Measurements from ENCODE around the gene ENPP6.

ENPP6 gene

GRCh38 chr4:184102927-184103326 is 114.7 kb downstream of the ENPP6 start:
- H3K79me2 ChIP-seq (ENCODE audit: insufficient read depth, low read length) = no peaks in the 10 kb centered on the region
- H3K9me2 ChIP-seq (replicated peaks; ENCODE audit: low read depth, low read length) = no peaks in the 10 kb centered on the region
- H3K4me3 ChIP-seq (ENCODE audit: low read length, poor library complexity, severe bottlenecking) = no peak overlapping the region
- H3K36me3 ChIP-seq (ENCODE audit: insufficient read depth, low read length) = no peaks in the 10 kb centered on the region
- no peaks in the 10 kb centered on the region for H3K27me3 ChIP-seq (ENCODE audit: insufficient read depth, low read length, poor library complexity, severe bottlenecking)
- no peak overlapping the region for H3K9ac ChIP-seq (ENCODE audit: low read depth, low read length, poor library complexity, severe bottlenecking)
- TF ChIP-seq EZH2phosphoT487 (IDR thresholded peaks at IDR 0.05; ENCODE audit: borderline replicate concordance) = no peak
- TF ChIP-seq, protein P1, sequence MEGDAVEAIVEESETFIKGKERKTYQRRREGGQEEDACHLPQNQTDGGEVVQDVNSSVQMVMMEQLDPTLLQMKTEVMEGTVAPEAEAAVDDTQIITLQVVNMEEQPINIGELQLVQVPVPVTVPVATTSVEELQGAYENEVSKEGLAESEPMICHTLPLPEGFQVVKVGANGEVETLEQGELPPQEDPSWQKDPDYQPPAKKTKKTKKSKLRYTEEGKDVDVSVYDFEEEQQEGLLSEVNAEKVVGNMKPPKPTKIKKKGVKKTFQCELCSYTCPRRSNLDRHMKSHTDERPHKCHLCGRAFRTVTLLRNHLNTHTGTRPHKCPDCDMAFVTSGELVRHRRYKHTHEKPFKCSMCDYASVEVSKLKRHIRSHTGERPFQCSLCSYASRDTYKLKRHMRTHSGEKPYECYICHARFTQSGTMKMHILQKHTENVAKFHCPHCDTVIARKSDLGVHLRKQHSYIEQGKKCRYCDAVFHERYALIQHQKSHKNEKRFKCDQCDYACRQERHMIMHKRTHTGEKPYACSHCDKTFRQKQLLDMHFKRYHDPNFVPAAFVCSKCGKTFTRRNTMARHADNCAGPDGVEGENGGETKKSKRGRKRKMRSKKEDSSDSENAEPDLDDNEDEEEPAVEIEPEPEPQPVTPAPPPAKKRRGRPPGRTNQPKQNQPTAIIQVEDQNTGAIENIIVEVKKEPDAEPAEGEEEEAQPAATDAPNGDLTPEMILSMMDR (conservative IDR thresholded peaks at IDR 0.05; ENCODE audit: low read length) = no peak
- H3F3A ChIP-seq (ENCODE audit: low read depth) = no peaks in the 10 kb centered on the region
- no peak overlapping the region for H2AFZ ChIP-seq (ENCODE audit: low read length)
- H3K4me1 ChIP-seq (ENCODE audit: insufficient read depth, low read length, poor library complexity, severe bottlenecking) = no peaks in the 10 kb centered on the region
- no peak overlapping the region for H3K4me2 ChIP-seq (ENCODE audit: low read depth, low read length, poor library complexity, severe bottlenecking)
- H3K9me3 ChIP-seq (ENCODE audit: insufficient read depth, low read depth, low read length) = no peaks in the 10 kb centered on the region
- no peaks in the 10 kb centered on the region for H4K20me1 ChIP-seq (ENCODE audit: insufficient read depth, low read length, poor library complexity, severe bottlenecking)

DNA sequence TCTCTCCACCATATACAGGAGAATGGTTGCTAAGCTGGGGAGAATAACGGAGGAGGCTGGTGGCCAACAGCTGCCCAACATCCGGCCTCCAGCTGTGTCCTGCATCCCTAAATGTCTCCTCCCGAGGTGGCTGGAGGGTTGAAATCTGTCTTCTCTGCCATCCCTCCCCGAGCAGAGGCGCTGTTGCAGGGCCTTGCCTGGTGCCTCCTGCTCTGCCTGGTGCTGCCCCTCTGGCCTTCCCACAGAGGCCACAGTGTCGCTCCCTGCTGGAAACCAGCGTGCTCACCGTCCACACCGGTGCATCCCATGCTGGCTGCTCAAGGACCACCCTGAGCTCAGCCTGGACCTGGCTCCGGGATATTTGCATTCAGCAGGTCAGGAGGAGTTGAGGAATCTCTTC is 115.2 kb downstream of the ENPP6 start:
- no peak overlapping the region for H3K9ac ChIP-seq (ENCODE audit: low read depth, low read length, poor library complexity, severe bottlenecking)
- no peak overlapping the region for H3K4me2 ChIP-seq (ENCODE audit: low read depth, low read length, poor library complexity, severe bottlenecking)
- H3K4me1 ChIP-seq (ENCODE audit: insufficient read depth, low read length, poor library complexity, severe bottlenecking) = no peaks in the 10 kb centered on the region
- H3K79me2 ChIP-seq (ENCODE audit: insufficient read depth, low read length) = no peaks in the 10 kb centered on the region
- H3K9me3 ChIP-seq (ENCODE audit: insufficient read depth, low read depth, low read length) = no peaks in the 10 kb centered on the region
- H3F3A ChIP-seq (ENCODE audit: low read depth) = no peaks in the 10 kb centered on the region
- H2AFZ ChIP-seq (ENCODE audit: low read length) = no peak overlapping the region
- H3K27me3 ChIP-seq (ENCODE audit: insufficient read depth, low read length, poor library complexity, severe bottlenecking) = no peaks in the 10 kb centered on the region
- no peaks in the 10 kb centered on the region for H3K36me3 ChIP-seq (ENCODE audit: insufficient read depth, low read length)
- H3K9me2 ChIP-seq (replicated peaks; ENCODE audit: low read depth, low read length) = no peaks in the 10 kb centered on the region
- H3K4me3 ChIP-seq (ENCODE audit: low read length, poor library complexity, severe bottlenecking) = no peak overlapping the region
- TF ChIP-seq, protein P1 (conservative IDR thresholded peaks at IDR 0.05; ENCODE audit: low read length) = no peak
- TF ChIP-seq EZH2phosphoT487 (IDR thresholded peaks at IDR 0.05; ENCODE audit: borderline replicate concordance) = no peak
- H4K20me1 ChIP-seq (ENCODE audit: insufficient read depth, low read length, poor library complexity, severe bottlenecking) = no peaks in the 10 kb centered on the region

GRCh38 chr4:184101711-184102110 is 116.0 kb downstream of the ENPP6 start:
- TF ChIP-seq, protein P1 (conservative IDR thresholded peaks at IDR 0.05; ENCODE audit: low read length) = no peak
- TF ChIP-seq EZH2phosphoT487 (IDR thresholded peaks at IDR 0.05; ENCODE audit: borderline replicate concordance) = no peak
- H2AFZ ChIP-seq (ENCODE audit: low read length) = no peak overlapping the region

More at GRCh38 chr4:184101711-184102110, 116.0 kb downstream of the ENPP6 start:
- Histone ChIP-seq H4K20me1 (ENCODE audit: insufficient read depth, low read length, poor library complexity, severe bottlenecking) (no peaks in the 10 kb centered on the region), H3K4me1 (ENCODE audit: insufficient read depth, low read length, poor library complexity, severe bottlenecking) (no peaks in the 10 kb centered on the region), H3K79me2 (ENCODE audit: insufficient read depth, low read length) (no peaks in the 10 kb centered on the region), H3K9me3 (ENCODE audit: insufficient read depth, low read depth, low read length) (no peaks in the 10 kb centered on the region), H3K9ac (ENCODE audit: low read depth, low read length, poor library complexity, severe bottlenecking) (no peak overlapping the region), H3F3A (ENCODE audit: low read depth) (no peaks in the 10 kb centered on the region), H3K4me2 (ENCODE audit: low read depth, low read length, poor library complexity, severe bottlenecking) (no peak overlapping the region), H3K4me3 (ENCODE audit: low read length, poor library complexity, severe bottlenecking) (no peak overlapping the region), H3K36me3 (ENCODE audit: insufficient read depth, low read length) (no peaks in the 10 kb centered on the region), H3K9me2 (replicated peaks; ENCODE audit: low read depth, low read length) (no peaks in the 10 kb centered on the region), H3K27me3 (ENCODE audit: insufficient read depth, low read length, poor library complexity, severe bottlenecking) (no peaks in the 10 kb centered on the region)
